HS-5 (cell line): Measurements from ENCODE around the gene NINL.

Experiments used
- DNase-seq: peaks from one replicate; pipeline ENCODE4 v3.0.0-alpha.2; 2012; ENCODE audit warnings: low read depth

The NINL gene

DNA sequence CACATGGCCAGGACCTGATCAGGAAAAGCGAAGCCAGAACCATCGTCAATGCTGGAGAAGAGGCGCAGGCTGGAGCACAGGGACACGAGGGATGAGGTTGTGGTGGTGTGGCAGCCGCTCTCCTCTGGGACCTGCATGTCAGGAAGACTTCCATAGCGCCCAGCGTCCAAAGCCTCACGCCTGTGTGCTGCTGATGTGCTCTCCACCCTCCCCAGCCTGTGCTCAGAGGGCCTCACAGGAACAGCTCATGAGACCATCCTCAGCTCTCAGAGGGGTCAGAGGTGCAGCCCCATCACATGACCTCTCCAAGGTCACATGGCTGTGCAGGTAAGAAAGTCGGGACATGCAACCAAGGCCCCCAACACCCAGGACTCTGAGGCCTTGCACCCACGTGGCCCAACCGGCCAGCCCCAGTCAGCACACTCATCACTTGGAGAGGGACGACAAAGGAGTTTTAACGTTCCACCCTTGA, 84.4 kb downstream of the NINL start:
- DNase-seq: no peak

DNA sequence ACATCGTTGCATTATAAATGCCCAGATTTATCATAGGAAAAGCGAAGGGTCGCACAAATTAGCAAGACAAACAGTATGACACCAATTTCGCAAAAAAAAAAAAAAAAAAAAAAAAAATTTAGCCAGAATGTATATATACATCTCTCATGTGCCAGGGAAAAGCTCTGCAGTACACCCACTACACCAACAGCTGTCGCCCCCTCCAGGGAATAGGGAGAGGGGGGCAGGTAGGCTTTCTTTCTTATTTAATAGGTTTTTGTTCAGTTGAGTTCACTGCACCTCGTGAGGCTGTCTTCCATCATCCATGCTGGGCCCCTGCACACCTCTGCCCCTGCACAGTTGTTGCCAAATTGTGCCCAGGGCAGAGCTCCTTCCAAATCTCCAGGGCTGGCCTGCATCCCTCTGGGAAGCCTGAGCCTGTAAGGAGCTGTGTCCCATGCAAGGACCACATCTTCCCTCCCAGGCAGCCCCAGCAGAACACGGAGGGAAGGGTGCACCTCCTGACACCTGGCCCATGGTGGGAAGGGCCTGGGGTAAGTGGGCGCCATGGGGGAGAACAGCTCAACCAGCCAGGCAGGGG, 85.4 kb downstream of the NINL start:
- DNase-seq: no peak

DNA sequence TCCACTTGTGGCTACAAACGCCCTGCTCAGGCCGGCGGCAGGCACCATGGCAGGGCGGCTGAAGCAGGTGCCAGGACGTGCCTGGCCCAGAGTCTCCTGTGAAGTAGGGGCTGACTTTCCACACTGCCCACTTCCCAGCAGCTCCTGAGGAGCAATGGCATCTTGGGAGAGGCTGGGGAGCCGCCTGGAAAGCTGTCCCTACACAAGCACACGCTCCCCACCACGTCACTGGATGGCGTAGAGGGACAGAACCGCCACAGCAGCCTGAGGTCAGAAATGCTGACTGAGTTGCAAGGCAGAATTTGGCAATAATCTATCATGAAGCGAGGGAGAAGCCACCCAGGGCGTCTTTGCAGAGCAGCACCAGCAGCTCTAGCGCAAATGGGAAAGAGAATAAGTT, 86.3 kb downstream of the NINL start:
- no peak for DNase-seq

DNA sequence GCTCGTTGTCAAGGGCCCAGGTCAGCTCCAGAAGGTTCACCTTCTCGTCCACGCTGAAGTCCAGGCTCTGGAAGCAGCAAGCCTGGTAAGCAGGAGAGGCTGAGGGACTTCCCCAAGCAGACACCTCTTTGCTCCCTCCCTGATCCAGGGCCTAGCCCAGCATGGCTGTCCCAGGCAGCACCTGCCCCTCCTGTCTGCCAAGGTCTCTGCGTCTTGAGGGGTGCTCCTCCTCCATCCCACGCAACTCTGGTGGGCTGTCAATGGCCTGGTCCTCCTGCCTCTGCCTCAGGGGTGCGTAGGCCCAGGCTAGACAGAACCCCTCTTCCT, 87.1 kb downstream of the NINL start:
- DNase-seq: no peak

DNA sequence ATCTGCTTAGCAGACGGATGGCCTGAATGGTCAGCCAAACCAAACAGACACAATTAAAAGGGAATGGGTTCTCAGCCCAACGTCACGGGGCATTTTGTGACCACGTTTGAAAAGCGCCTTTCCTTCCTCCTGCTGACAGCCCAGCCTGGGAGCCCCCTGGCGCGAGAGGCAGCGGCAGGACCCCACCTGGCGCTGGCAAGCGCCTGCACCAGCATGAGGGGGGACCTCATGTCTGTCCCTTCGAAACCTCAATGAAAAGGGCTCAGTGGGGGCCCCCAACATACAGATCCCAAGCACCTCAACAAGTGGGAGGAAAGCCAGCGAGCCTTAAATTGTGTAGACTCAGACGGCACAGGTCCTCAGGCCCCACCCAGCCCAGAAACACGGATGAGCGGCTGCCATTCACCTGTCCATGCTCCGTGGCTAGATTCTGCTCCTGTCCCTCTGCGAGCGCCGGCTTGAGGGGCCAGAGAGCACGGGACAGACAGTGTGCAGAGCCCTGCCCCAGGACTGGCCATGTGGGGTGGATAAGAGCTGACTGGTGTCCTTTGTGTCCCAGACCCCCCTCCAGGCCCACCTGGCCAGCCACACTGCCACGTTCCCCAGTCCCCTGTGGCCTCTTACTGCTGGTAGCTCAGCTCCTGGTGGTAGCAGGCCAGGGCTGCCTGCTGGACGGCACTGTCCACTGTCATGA, 87.6 kb downstream of the NINL start:
- no peak for DNase-seq

DNA sequence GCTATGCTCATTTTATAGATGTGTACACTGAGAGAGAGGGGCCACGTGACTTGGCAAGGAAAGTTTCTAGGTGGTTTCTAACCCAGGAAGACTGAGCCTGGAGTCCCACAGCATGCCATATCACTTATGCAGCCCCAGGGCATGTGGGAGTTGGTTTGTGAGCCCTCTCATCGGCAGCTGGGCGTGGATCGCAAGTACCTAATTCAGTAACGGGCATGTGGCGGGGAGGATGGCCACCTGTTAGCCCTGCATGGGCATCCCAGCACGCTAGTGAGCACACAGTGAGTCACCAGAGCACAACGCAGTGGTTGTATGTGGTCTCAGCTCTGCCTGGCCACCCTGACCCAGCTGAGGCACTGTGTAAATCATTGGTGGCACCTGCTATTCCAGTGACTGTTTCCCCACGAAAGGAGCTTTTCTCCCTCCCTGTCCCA, 88.3 kb downstream of the NINL start:
- DNase-seq: no peak

DNA sequence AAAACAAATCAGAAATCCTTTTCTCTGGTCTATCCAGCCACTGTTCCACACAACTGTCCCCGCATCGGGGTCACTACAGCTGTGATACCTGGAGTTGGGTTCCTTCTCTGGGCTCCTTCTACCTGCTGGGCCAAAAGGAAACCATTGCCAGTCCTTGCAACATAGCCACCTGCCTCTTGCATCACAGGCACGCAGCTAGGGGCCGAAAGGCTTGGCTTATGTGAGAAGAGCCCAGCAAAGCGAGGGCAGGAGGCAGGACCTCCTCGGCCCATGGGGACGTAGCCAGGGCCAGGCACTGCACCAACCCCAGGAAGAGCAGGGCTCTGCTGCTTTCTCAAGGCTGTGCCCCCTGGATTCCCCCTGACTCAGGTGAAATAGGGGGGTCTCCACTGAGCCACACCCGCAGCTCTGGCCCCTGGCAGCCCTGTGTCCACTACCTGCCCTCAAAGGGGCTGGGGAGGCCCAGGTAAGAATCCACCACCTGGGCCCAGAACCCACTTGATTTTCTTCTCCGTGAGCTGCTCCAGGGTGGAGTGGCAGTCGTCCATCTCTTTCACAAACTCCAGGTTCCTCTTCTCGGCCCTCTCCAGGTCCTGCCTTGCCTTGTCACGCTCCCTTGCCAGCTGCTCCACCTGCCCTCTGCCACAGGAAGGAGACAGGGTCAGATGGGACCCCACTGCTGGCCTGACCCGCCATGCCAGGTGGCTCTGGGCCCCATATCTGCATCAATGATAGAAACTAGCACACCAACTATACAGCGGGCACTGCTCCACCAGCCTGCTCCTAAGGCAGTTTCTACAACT, 89.0 kb downstream of the NINL start:
- DNase-seq: no peak

DNA sequence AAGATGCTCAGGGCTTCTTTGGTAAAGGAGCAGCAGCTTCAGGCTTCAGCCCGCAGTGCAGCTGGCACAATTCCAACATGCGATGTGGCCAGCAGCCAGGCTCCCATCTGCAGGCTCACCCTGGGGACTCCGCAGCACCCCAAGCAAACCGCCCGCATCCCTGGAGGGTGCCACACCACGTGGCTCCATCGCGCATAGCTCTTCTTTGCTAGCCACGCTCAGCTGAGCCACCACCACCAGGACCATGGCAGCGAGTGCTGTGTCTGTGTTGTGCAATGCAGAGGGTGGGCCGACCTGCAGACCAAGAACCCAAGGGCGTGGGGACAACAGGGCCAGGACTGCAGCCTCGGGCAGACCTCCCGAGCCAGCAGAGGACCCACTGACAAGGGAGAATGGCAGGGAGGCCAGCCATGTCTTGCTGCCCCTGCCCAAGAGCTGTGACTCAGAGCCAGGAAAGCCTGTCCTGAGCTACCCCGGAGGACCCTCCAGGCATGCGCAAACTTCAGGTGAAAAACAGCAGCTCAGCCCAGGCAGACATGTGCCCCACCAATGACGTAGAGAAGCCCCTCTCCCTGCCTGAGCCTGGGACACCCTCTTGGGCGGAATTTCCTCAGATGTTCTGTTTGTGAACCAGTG, 90.0 kb downstream of the NINL start:
- DNase-seq: no peak

DNA sequence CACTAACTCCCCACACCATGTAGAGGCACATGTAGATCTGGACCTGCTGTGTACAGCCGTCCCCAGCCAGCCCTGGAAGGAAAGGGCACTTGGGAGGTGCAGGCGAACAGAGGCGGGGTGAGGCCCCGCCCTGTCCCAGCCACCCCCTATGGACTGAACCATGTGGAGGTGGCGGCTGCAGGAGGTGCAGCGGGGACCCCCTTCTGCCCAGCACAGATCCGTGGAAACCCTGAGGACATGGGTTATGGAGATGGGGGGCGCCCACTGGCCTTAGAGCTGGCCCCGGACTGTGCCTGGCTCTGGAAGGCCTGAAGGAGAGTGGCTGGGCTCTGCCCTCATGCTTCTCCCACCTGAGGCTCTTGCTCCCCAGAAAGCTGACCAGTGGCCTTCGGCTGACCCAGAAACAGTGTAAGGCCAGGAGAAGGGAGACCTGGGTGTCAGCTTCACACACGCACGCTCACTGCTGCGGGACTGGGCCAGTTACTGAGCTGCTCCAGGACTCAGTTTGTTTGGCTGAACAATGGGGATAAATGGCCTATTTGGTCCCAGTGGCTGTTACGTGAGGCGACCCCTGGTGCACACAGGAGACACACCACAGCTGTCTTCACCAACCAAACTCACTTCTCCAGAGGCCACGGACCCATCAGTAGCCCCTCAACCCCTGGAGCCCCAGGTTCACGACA, 90.7 kb downstream of the NINL start:
- DNase-seq: no peak

DNA sequence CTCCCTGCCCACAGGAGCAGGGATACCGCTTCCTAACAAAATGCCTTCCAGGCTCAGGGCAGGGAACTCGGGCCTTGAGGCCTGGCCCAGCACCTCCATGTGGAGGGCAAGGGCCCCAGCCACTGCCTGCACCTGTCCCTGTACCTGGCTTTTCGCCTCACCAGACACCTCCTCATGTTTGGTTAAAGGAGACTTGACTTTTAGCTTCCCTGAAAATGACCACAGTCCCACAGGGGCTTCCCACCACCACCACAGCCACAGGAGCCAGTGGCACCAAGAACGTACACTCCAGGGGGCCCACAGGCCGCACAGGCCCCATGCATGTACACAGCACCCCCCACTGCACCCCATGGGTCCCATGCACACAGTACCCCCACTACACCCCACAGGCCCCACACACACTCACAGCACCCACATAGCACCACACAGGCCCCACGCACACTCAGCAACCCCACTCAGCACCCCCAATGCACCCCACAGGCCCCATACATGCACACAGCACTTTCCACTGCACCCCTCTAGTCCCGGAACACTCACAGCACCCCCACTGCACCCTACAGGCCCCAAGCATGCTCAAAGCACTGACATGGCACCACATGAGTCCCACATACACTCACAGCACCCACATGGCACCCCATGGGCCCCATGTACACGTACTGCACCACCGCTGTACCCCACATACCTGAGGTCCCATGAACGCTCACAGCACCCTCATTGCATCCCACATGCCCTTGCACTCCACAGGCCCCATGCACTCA, 91.4 kb downstream of the NINL start:
- DNase-seq: no peak

DNA sequence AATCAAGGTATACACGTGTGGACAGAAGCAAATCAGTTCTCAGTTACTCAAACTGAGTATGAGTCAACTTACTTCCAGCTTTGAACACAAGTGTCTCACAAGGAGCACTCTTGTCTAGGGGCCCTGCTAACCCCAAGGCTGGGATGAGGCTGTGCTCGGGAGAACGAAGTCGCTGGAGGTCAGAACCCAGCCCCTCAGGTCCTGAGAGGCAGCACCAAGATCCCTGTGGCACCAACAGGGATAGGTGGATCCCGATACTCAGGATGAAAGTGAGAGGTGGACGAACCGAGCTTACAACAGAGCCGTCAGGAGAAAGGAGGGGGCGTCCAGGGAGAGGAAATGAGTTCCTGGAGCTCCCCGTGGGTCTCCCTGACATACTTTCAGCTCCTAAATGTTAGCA, 92.2 kb downstream of the NINL start:
- DNase-seq: no peak

DNA sequence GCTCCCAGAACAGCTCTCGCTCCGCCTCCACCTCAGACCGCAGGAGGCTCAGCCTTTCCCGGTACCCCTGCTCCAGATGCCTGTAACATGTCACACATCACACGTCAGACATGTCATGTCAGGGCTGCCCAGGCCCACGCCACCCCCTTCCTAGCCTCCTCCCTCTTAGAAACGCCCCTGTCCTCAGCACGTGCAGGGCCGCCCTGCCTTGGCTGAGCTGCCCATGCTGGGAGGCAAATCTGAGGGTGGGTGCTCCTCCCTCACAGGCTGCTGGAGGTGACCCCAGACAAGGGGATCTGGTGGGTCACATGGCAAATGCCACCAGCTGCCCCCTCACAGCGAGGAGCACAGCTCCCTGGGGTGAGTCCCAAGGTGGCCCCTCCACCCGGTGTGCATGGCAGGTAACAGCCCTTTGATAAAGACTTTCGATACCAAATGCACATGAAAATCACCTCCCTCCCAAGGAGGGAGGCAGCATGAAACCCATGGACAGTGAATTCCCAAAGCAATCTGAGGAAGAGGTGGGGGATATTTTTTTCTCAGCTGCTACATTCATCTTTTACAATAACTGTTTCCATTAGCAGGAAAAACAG, 93.8 kb downstream of the NINL start:
- DNase-seq: no peak

DNA sequence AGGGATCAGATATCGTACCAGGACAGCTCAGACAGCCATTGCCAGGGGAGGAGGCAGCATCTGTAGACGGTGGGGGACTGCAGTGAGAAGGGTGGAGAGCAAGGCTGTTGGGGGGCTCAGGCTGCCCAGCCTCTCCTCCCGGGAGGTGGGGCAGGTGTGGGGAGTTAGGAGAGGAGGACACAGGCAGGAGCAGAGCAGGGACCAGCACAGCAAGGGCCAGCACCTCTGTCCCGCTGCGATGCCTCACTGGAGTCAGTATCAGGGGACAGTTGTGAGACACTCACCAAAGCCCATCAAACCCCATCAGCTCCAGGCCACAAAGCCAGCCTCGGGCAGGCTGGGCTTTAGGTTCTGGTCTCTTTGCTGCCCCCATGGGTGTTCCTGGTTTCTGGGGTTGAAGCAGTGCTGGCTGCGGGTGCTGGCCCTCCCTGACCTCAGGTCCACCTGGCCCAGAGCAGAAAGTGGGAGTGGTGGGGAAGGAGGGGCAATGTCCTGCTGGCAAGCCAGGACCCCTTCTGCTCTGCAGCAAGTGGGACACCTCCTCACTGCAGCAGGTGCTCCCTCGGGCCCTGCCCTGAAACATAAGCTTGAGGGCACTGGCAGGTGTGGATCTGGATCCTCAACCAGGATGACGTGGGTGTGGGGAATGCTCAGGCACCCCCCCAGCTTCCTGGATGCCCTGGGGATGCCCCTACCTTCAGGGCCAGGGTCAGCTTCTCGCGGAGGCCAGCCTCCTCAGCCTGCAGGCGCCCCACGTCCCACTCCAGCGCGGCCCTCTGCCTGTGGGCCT, 94.5 kb downstream of the NINL start:
- no peak for DNase-seq

DNA sequence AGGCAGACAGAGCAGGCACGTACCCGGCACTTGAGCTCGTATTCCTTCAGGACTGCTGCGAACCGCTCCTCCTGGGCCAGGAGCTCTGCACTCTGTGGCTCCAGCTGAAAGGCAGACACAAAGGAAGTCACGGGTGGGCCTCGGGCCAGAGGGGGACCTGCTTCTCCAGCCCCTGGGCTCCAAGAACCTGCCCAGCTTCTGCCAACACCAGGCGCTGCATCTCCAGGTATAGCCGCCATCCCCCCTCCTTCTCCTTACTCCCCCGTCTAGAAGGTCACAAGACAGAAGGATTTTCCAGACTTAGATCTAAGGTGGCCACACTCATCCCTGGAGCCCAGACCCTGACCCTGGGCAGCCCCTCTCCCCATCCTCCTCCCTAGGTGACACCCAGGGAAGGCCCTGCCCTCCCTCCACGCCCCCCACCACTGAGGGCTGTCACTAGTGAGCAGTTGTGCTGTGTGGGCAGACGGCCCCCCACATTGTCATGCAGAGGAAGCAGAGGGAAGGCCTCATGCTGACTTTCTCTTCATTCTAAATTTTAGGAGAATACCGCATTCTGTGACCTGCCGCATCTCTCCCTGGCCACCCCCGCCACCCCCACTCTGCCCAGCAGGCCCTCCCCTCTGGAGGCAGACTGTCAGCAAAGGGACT, 96.0 kb downstream of the NINL start:
- no peak for DNase-seq

DNA sequence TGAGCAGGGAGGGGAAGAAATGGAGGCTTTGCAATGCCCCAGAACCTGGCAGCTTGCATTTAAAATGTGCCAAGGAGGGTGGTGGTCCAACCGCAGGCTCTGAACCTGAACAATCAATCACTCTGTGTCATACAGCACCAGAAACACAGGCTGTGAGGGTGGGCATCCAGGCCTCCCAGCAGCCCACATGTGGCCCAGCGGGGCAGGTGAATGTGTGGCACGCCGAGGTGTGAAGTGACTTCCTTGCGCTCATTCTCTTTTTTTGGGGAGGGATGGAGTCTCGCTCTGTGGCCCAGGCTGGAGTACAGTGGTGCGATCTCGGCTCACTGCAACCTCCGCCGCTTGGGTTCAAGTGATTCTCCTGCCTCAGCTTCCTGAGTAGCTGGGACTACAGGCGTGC, 97.4 kb downstream of the NINL start:
- DNase-seq: no peak

DNA sequence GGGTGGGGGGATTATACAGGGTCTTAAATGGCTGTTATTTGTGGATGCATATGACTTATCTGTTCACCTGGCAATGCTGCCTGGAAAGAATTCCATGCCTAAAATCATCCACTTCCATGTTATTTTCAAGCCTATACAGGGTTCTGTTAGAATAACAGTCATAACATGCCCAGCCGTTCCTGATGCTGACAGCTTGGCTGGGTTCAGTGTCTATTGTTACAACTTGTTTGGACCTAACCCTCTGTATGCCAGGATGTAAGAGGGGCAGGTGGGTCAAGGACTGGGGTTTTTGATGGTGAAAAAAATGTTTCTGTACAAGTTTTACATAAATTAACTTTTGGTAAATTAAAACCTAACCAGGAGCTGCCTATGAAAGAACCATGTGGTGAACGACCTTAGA, 98.0 kb downstream of the NINL start:
- DNase-seq: no peak

DNA sequence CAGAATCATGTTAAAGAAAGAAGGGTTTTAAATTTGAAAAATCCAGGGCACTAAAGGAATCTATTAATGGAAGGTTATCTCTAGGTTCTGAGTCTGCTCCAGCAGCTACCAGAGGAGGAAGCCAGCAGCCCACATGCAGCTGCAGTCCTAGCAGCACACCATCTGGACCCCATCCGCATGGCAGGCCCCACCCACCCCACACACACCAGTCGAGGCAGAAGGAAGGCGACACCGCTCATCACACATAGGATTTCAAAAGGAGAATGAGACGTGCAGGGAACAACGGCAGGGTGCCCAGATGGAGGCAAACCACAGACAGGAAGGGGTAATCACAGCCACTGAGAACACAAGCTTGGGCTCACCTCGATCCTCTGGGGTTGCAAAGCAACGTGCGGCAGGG, 99.0 kb downstream of the NINL start:
- no peak for DNase-seq

DNA sequence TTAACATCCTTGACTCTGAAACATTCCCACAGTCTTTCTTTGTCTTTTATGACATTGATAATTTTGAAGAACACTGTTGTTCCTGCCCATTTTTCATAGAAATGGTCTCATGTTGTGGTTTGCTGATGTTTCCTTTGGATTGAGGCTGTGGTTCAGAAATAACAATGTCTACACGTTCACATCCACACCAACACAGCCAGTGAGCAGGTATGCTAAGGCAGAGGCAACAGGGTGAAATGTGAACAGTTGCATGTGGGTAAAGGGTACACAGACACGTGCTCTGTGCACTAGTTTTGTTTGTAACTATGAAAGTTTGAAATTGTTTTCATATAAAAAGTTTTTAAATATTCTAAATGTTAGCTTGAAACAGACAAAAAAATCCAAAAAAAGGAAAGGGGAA, 99.5 kb downstream of the NINL start:
- DNase-seq: no peak

DNA sequence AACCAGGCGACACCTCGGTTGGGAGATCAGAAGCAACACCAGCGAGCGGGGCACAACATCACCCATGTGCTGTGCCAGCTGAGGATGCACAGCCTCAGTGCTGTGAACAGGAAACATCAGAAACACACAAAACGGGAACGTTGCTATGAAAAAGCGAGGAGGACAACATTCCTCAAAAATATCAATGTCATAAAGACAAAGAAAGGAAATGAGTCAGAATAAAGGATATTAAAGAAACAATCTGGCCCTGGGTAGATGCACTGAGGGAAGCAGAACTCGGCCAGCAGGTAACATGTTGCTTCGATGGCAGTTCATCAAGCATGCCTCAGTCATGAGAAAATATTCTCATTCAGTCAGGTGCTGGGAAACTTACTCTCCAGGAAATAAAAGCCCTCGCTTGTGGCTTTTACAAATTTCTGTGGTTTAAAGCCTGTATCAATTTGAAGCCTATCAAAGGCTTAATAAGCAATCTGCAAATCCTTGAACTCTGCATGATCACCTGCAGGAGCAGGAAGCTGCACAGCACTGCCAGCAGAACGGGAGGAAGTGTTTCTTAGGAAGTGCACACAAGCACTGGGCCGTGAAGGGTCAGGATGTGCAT, 100.3 kb downstream of the NINL start:
- no peak for DNase-seq
